ENCODE data around the gene MYBBP1A.

The MYBBP1A gene

DNA sequence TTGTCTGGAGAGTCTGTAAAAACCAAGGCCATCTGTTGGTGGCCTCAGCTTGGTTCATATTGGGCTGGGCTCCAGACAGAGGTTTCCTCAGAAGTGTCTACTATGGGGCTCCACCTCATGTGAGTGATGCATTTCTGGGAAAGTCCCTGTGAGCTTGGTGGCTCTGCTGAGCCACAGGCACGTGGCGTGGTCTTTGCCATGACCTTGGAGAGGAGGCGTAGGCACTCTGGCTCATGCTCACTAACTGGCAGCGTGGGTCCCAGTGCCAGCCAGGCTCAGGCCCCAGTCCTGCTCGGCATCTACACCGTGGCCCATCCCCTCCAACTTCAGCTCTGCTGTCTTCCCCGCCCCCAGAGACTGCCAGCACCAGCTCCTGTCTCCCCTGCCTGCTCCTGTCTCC, 18.5 kb upstream of the MYBBP1A start:
- Mint-ChIP-seq H3K4me3 (no peak overlapping the region), H3K27me3 (peaks cover 0 to 18% of the 10 kb centered on the region in 2 donors), H3K9me3 (no peaks in the 10 kb centered on the region), H3K27ac (peak overlapping the region in 1 of 2 donors; percentile 3), H3K36me3 (ENCODE audit: insufficient read depth) (peaks cover 3% of the 10 kb centered on the region), H3K4me1 (ENCODE audit: low read depth in 2 of 2) (peaks cover 4 to 6% of the 10 kb centered on the region in 2 donors)
- DNase-seq (peak in 1 of 3 experiments; percentile 14), ATAC-seq (replicated peaks) (peak; percentile 96)

DNA sequence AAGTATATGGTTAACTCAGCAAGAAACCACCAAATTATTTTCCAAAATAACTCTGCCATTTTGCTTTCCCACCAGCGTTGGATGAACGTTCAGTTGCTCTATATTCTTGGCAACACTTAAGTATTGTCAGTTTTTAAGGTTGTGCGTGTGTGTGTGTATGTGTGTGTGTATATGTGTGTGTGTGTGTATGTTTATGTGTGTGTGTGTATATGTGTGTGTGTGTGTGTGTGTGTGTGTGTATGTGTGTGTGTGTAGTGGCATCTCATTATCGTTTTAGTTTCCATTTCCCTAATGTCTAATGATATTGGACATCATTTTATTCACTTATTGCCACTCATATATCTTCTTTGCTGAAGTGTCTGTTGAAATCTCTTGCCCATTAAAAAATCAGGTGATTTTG, 17.9 kb upstream of the MYBBP1A start:
- Mint-ChIP-seq H3K36me3 (ENCODE audit: insufficient read depth) (peaks cover 3% of the 10 kb centered on the region), H3K9me3 (no peaks in the 10 kb centered on the region), H3K27ac (no peak overlapping the region), H3K27me3 (peaks cover 0 to 18% of the 10 kb centered on the region in 2 donors), H3K4me1 (ENCODE audit: low read depth in 2 of 2) (peaks cover 4 to 6% of the 10 kb centered on the region in 2 donors), H3K4me3 (no peak overlapping the region)
- DNase-seq, result no peak
- ATAC-seq (replicated peaks), result no peak

DNA sequence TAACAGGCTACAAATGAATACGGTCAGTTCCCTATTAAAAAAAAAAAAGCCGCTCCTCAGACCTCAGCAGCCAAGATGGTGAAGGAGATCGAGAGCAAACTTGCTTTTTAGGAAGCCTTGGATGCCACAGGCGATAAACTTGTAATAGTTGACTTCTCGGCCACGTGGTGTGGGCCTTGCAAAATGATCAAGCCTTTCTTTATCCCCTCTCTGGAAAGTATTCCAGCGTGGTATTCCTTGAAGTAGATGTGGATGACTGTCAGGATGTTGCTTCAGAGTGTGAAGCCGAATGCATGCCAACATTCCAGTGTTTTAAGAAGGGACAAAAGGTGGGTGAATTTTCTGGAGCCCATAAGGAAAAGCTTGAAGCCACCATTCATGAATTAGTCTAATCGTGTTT, 16.9 kb upstream of the MYBBP1A start:
- H3K36me3 Mint-ChIP-seq (ENCODE audit: insufficient read depth), result peaks cover 3% of the 10 kb centered on the region
- ATAC-seq (replicated peaks) (no peak), DNase-seq (no peak)
- peaks cover 0 to 18% of the 10 kb centered on the region in 2 donors for H3K27me3 Mint-ChIP-seq
- H3K4me1 Mint-ChIP-seq (ENCODE audit: low read depth in 2 of 2), result peaks cover 4 to 6% of the 10 kb centered on the region in 2 donors
- no peak overlapping the region for H3K4me3 Mint-ChIP-seq
- H3K9me3 Mint-ChIP-seq, result no peaks in the 10 kb centered on the region
- no peak overlapping the region for H3K27ac Mint-ChIP-seq

DNA sequence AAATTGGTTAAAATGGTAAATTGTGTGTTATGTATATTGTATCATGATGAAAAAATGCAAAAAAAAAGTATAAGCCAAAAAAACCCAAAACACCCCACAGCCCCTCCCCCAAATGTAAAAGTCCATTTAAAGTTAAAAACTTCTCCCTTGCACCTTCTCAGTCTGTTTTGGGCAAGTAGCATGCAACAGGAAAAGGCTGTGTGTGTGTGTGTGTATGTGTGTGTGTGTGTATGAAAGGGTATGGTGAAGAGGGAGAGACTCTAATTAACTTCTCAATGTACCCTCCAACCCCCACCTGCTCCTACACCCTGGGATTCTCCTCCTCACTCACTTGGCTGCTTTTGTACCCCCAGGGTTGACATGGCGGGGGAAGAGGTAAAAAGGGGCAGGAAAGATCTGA, 14.4 kb upstream of the MYBBP1A start:
- ATAC-seq (replicated peaks), result no peak
- Mint-ChIP-seq H3K9me3 (no peaks in the 10 kb centered on the region), H3K4me3 (no peak overlapping the region), H3K4me1 (ENCODE audit: low read depth in 2 of 2) (peaks cover 9 to 10% of the 10 kb centered on the region in 2 donors), H3K27ac (no peak overlapping the region), H3K36me3 (ENCODE audit: insufficient read depth) (no peaks in the 10 kb centered on the region), H3K27me3 (peaks cover 0 to 8% of the 10 kb centered on the region in 2 donors)
- DNase-seq, result no peak

DNA sequence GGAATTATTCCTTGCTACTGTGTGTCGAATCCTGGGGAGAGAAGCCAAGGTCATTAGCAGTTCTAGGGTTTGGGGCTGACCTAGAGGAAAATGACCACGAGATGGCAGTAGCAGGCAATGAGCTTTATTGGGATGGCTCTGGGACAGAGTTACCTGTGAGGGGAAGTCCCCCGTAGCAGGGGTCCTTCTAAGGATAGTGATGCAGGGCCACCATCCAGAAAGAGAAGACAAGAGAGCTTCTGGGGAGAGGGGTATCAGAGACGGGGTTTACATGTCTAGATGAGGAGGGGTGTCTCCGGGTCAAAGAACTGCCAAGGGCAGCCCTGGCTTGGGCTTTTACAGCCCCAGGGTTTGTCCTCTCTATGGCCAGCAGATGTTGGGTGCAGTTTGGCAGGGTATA, 11.6 kb upstream of the MYBBP1A start:
- ATAC-seq (replicated peaks) (peak; percentile 57), DNase-seq (peak; percentile 29 to 35 (median 29))
- H3K9me3 Mint-ChIP-seq, result no peaks in the 10 kb centered on the region
- H3K27me3 Mint-ChIP-seq, result peaks cover 0 to 8% of the 10 kb centered on the region in 2 donors
- H3K4me1 Mint-ChIP-seq (ENCODE audit: low read depth in 2 of 2), result peaks cover 15 to 18% of the 10 kb centered on the region in 2 donors
- H3K4me3 Mint-ChIP-seq, result no peak overlapping the region
- H3K27ac Mint-ChIP-seq, result peak overlapping the region in 1 of 2 donors; percentile 15
- no peaks in the 10 kb centered on the region for H3K36me3 Mint-ChIP-seq (ENCODE audit: insufficient read depth)

DNA sequence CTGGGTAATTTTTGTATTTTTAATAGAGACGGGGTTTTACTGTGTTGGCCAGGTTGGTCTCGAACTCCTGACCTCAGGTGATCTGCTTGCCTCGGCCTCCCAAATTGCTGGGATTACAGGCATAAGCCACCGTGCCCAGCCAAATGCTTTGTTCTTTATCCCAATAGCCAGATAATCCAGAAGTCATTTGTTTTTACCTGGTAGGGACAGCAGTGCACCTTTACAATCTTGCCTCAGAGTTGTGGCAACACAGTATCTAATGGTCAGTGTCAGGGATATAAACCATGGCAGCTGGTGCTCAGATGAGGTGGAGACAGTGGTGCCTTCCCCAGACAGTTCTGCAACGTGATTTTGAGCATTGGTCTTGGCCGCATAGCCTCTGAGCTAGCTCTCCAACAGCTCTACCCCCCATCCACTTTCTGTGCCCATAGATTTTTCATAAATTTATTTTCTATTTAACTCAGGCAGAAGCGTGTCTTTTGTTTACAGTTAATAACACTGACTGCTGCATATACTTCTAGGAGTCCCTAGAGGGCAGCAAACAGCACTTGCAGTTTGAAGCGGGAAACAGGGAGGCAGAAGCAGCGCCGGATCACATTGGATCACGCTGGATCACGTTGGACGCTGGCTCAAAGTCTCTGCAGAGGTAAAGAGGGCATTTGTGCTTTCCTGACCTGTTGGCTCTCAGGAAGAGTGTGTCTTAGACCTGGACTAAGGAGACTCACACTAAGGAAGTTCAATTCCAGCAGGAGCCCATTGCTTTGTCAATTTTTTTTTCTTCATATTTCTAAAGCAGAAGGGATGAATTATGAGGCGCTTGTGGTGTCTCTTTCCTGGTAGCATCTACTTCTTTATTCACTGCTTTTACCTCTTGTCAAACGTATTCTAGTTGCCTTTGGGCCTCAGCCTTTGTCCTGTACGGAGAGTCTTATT, 10.3 kb upstream of the MYBBP1A start:
- Mint-ChIP-seq H3K27me3 (peaks cover 0 to 8% of the 10 kb centered on the region in 2 donors), H3K4me3 (peak overlapping the region in 1 of 2 donors; percentile 26), H3K9me3 (no peaks in the 10 kb centered on the region), H3K36me3 (ENCODE audit: insufficient read depth) (no peaks in the 10 kb centered on the region), H3K27ac (no peak overlapping the region), H3K4me1 (ENCODE audit: low read depth in 2 of 2) (peaks cover 15 to 18% of the 10 kb centered on the region in 2 donors)
- ATAC-seq (replicated peaks) (peak; percentile 91), DNase-seq (peak; percentile 26 to 37 (median 30))

DNA sequence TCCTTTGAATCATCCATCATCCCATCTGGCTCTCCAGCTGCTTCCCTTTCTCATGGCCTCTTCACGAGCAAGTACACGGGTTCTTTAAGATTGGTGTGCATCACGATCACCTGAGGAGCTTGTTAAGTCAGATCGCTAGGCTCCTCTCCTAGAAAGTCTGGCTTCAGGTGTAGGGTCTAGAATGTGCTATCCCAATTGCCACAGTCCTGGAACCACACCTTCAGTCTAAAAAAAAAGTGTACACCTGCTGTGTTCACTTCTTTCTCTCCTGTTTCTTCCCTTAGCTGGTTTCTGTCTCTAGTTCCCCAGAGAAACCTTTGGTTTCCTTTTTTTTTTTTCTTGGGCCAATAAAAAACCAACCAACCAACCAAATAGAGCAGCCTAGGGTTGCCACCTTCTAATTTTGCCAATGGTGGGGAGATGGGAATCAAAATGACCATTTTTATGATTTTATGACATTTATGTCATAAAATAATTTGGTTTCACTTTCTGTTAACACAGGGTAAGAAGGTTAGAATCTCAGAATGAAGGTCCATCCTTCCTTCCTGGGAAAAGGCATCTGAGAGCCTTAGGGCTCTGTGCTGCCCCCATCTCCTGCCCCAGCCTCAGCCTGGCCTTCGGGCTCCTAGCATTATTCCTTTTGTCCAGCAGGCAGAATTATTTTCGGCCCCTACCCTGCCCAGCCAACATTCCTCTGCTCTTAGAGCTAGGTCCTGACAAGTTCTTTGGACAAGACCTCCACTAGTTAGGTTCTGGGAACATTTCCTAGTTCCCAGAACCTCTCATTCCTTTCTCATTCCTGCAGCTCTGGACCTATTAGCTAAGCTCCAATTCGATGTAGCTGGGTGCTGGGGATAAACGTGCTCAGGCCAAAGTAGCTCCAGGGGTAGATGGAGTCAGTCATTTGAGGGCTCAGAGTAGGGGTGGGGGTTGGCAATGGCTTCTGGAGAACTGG, 7.1 kb upstream of the MYBBP1A start:
- H3K27ac Mint-ChIP-seq, result peak overlapping the region; percentile 56 to 90
- no peak for ATAC-seq (replicated peaks)
- peaks cover 12 to 17% of the 10 kb centered on the region in 2 donors for H3K4me1 Mint-ChIP-seq (ENCODE audit: low read depth in 2 of 2)
- H3K9me3 Mint-ChIP-seq, result no peaks in the 10 kb centered on the region
- H3K4me3 Mint-ChIP-seq, result peak overlapping the region; percentile 14 to 62
- DNase-seq, result no peak
- no peaks in the 10 kb centered on the region for H3K27me3 Mint-ChIP-seq
- H3K36me3 Mint-ChIP-seq (ENCODE audit: insufficient read depth), result no peaks in the 10 kb centered on the region

DNA sequence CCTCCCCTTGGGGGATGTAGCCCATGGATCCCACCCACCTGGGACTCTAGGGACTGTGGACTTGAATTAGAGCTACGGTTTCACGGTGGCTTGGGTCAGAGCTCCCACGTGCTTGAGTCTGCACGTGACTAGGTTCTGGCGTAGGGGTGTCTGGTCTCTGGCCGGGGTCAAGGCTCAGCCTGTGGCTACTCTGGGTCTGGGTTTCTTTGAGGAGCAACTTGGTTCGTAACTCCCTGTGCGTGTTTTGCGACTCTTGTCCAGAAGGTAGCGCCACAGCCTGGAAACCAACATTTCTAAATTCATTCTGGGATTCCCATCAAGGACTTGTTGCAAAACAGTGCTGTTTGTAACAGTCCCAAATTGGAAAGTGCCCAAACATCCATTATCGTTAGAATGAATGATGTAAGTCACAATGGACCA, 5.7 kb upstream of the MYBBP1A start:
- ATAC-seq (replicated peaks) (no peak), DNase-seq (no peak)
- no peaks in the 10 kb centered on the region for H3K36me3 Mint-ChIP-seq (ENCODE audit: insufficient read depth)
- no peaks in the 10 kb centered on the region for H3K27me3 Mint-ChIP-seq
- H3K9me3 Mint-ChIP-seq, result no peaks in the 10 kb centered on the region
- no peak overlapping the region for H3K4me3 Mint-ChIP-seq
- H3K27ac Mint-ChIP-seq, result no peak overlapping the region
- peaks cover 16 to 18% of the 10 kb centered on the region in 2 donors for H3K4me1 Mint-ChIP-seq (ENCODE audit: low read depth in 2 of 2)

DNA sequence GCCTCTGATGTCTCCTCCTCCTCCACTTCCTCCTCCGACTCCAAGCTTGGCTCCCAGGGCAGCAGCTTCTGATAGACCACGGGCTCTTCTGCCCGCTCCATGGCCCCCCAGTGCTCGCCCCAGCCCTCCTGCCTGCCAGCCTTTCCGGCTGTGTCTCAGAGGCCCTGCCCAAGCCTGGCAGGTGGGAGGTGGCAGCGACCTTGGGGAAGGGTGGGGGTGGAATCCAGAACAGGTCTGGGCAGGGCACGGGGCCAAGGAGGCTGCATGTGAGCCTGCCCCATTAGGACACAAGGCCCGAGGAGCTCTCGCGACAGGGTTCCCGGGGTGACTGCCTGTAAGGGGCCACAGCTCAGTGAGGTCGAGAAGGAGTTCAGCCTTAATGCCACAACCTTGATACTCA, 5.2 kb upstream of the MYBBP1A start, which contains the start of gene GGT6:
Gene GGT6, minus strand, starts transcription at position 157 of the 400 bp plus-strand sequence. Its CDS starts 56 bp downstream, at position 101.
- Mint-ChIP-seq H3K4me1 (ENCODE audit: low read depth in 2 of 2) (peaks cover 19 to 20% of the 10 kb centered on the region in 2 donors), H3K27me3 (no peaks in the 10 kb centered on the region), H3K27ac (no peak within 1 kb of the TSS), H3K36me3 (ENCODE audit: insufficient read depth) (peaks cover 4% of the 10 kb centered on the region), H3K4me3 (no peak within 1 kb of the TSS), H3K9me3 (no peaks in the 10 kb centered on the region)
- ATAC-seq (replicated peaks) (no peak), DNase-seq (no peak)

DNA sequence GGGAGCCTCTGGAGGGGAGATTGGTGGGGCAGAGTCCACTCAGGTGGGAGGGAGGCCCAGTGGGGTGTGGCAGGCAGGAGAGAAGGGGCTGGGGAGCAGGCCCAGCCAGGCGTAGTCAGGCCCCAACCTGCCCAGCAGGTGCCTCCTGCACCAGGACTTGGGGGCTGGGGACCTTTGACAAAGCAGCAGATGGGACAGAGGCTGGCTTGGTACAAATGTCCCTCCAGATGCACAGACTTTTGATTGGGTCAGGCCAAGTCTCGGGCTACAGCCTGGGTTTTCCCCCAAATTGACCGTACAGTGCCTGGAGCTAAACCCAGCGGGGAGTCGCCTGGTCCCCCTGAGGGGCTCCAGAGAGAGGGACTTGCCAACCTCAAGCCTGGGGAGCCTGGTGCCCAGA, 4.8 kb upstream of the MYBBP1A start:
- no peak overlapping the region for H3K27ac Mint-ChIP-seq
- ATAC-seq (replicated peaks) (no peak), DNase-seq (no peak)
- H3K36me3 Mint-ChIP-seq (ENCODE audit: insufficient read depth), result peaks cover 8% of the 10 kb centered on the region
- no peak overlapping the region for H3K4me3 Mint-ChIP-seq
- H3K4me1 Mint-ChIP-seq (ENCODE audit: low read depth in 2 of 2), result peaks cover 21 to 23% of the 10 kb centered on the region in 2 donors
- H3K9me3 Mint-ChIP-seq, result no peaks in the 10 kb centered on the region
- no peaks in the 10 kb centered on the region for H3K27me3 Mint-ChIP-seq

DNA sequence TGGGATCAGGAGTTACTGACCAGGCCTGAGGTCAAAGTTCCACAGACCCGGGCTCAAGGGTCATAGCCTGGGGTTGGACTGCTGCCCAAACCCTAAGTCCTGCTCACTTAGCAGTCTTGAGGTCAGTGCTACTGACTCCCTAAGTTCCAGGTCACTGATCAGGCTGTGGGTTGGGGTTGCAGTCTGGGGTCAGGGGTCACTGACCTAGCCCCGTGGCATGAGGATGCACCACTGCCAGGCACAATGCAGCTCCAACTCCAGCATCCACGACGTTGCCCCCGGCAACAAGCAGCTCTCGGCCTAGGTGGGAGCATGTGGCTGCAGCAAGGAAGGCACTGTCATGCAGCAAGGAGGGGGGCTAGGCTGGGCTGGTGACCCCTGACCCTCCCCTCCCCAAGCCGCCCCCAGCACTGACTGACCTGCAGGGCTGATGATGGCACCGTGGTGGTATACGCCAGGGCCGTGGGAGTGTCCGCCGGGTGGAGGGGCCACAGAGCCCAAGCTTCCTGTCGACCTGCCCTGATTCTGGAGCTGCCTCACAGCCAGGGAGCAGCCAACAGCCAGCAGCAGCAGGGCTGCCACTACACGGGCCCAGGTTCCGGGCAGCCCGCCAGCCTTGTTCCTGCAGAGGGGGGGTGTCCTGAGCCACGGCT, 4.1 kb upstream of the MYBBP1A start:
- no peaks in the 10 kb centered on the region for H3K9me3 Mint-ChIP-seq
- DNase-seq (no peak), ATAC-seq (replicated peaks) (no peak)
- H3K4me3 Mint-ChIP-seq, result no peak overlapping the region
- H3K4me1 Mint-ChIP-seq (ENCODE audit: low read depth in 2 of 2), result peaks cover 26 to 29% of the 10 kb centered on the region in 2 donors
- H3K27ac Mint-ChIP-seq, result no peak overlapping the region
- H3K36me3 Mint-ChIP-seq (ENCODE audit: insufficient read depth), result peaks cover 15% of the 10 kb centered on the region
- no peaks in the 10 kb centered on the region for H3K27me3 Mint-ChIP-seq

DNA sequence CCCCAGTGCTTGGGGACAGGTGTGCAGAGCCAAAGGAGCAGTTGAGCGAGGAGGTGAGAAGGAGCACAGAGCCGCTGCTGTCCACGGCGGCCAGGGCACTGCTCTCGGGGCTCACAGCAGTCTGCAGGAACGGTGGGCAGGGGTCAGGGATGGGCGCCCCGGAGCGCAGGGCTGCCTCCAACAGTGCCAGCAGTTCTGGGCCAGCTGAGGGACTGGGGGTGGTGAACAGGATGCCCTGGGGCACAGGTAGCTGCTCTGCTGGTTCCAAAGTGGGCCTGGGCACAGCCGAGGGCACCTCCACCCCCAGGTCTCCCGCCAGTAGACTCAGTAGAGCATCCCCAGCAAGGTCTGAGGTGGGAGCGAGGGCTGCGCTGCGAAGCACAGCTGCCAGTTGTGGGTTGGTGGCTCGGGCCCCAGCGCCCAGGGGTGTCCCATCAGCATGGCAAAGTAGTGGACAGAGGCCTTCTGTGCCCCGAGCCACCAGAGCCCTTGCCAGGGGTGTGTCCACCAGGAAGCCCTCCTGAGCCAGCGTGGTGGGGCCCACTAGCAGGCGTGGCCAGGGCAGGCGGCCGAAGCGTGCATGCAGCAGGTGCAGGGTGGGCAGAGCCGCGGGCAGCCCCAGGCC, 3.3 kb upstream of the MYBBP1A start:
- DNase-seq (no peak), ATAC-seq (replicated peaks) (no peak)
- peaks cover 33 to 35% of the 10 kb centered on the region in 2 donors for H3K4me1 Mint-ChIP-seq (ENCODE audit: low read depth in 2 of 2)
- peaks cover 15% of the 10 kb centered on the region for H3K36me3 Mint-ChIP-seq (ENCODE audit: insufficient read depth)
- no peaks in the 10 kb centered on the region for H3K27me3 Mint-ChIP-seq
- H3K27ac Mint-ChIP-seq, result no peak overlapping the region
- no peaks in the 10 kb centered on the region for H3K9me3 Mint-ChIP-seq
- H3K4me3 Mint-ChIP-seq, result no peak overlapping the region
